Measurements from ENCODE around the gene CENPB. TPM values are rescaled to one million over a fixed set of nuclear protein-coding genes. Genes with fewer than 3 reads are reported as not detected.

The CENPB gene
- total RNA-seq, 2 experiments from 2014 or later = 25.1 to 25.3 TPM

DNA sequence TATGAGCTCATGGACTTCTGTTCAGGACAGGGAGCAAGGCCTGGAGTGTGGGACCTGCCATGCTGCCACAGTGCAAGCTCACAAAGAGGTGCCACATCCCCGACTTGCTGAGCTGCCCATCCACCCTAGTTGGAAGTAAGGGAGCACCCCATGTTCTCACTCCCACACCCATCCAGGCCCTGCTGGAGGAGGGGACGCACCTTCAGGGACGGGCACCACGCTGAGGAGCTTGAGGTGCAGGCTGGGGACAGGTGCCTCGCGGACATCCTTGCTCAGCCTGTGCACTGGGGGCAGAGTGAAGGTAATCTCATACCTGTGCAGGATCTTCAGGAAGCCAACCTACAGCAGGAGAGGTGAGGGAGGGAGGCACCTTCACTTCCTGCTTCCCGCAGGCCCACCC is 31.3 kb downstream of the CENPB start:
- DNase-seq (no peak), ATAC-seq (ENCODE audit: poor library complexity) (no peak)
- Histone ChIP-seq H3K4me3 (ENCODE audit: low read length) (no peak overlapping the region), H3K27me3 (ENCODE audit: control insufficient read depth in 1 of 2, insufficient read depth in 2 of 2, low read length in 2 of 2) (no peaks in the 10 kb centered on the region), H3K4me1 (ENCODE audit: insufficient read depth, low read length) (peaks cover 9% of the 10 kb centered on the region), H3K9me3 (ENCODE audit: control insufficient read depth in 1 of 2, insufficient read depth in 1 of 2, low read length in 2 of 2) (no peaks in the 10 kb centered on the region), H3K27ac (ENCODE audit: low read depth in 1 of 2, low read length in 2 of 2) (no peak overlapping the region), H3K36me3 (ENCODE audit: insufficient read depth, low read length) (peaks cover 8% of the 10 kb centered on the region)
- peaks cover 22% of the 10 kb centered on the region for H3K36me3 Mint-ChIP-seq (ENCODE audit: low read depth)
- ChIA-PET POLR2A (interaction anchor here (3.4 kb wide), 1 partner anchor 13 kb away, joined by 17 read pairs; the partner anchor contains the start of gene ADISSP), CTCF (interaction anchor here (1.4 kb wide), 1 partner anchor 100 kb away, joined by 5 read pairs; no protein-coding TSS in a partner anchor)
- TF ChIP-seq, protein P1, sequence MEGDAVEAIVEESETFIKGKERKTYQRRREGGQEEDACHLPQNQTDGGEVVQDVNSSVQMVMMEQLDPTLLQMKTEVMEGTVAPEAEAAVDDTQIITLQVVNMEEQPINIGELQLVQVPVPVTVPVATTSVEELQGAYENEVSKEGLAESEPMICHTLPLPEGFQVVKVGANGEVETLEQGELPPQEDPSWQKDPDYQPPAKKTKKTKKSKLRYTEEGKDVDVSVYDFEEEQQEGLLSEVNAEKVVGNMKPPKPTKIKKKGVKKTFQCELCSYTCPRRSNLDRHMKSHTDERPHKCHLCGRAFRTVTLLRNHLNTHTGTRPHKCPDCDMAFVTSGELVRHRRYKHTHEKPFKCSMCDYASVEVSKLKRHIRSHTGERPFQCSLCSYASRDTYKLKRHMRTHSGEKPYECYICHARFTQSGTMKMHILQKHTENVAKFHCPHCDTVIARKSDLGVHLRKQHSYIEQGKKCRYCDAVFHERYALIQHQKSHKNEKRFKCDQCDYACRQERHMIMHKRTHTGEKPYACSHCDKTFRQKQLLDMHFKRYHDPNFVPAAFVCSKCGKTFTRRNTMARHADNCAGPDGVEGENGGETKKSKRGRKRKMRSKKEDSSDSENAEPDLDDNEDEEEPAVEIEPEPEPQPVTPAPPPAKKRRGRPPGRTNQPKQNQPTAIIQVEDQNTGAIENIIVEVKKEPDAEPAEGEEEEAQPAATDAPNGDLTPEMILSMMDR (IDR thresholded peaks at IDR 0.05) = no peak
- intact Hi-C loops (cut with DNase I, micrococcal nuclease) = loop anchor here in 1 of 2 experiments (2.0 kb wide), 1 partner anchor 330 kb away; no protein-coding TSS in a partner anchor
- H3K4me3 Mint-ChIP-seq = no peak overlapping the region
- H3K27ac Mint-ChIP-seq = no peak overlapping the region
- H3K9me3 Mint-ChIP-seq = no peaks in the 10 kb centered on the region
- H3K4me1 Mint-ChIP-seq (ENCODE audit: low read depth) = peaks cover 14% of the 10 kb centered on the region
- H3K27me3 Mint-ChIP-seq = no peaks in the 10 kb centered on the region

DNA sequence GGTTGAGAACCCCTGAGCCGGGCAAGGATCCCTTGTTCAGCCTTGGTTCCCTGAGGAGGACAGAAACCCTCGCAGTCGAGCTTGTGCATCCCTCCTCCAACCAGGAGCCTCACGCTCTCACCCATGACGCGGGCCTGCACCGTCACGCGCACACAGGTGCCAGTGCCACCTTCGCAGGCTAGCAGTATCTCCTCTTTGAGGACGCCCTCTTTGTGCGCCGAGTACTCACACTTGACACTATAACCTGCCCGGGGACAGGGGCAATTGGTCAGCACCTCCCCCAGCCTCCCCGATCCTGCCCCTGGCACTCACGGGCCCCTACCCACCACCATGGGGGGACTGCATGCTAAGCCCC is 32.3 kb downstream of the CENPB start:
- TF ChIP-seq, protein P1 (IDR thresholded peaks at IDR 0.05) = no peak
- DNase-seq (no peak), ATAC-seq (ENCODE audit: poor library complexity) (no peak)
- CTCF ChIA-PET = interaction anchor here (1.4 kb wide), 1 partner anchor 101 kb away, joined by 5 read pairs; no protein-coding TSS in a partner anchor
- Mint-ChIP-seq H3K9me3 (no peaks in the 10 kb centered on the region), H3K4me1 (ENCODE audit: low read depth) (peaks cover 14% of the 10 kb centered on the region), H3K27ac (no peak overlapping the region), H3K36me3 (ENCODE audit: low read depth) (peaks cover 22% of the 10 kb centered on the region), H3K27me3 (no peaks in the 10 kb centered on the region), H3K4me3 (no peak overlapping the region)
- Histone ChIP-seq H3K27ac (ENCODE audit: low read depth in 1 of 2, low read length in 2 of 2) (no peak overlapping the region), H3K4me1 (ENCODE audit: insufficient read depth, low read length) (peaks cover 12% of the 10 kb centered on the region), H3K9me3 (ENCODE audit: control insufficient read depth in 1 of 2, insufficient read depth in 1 of 2, low read length in 2 of 2) (no peaks in the 10 kb centered on the region), H3K27me3 (ENCODE audit: control insufficient read depth in 1 of 2, insufficient read depth in 2 of 2, low read length in 2 of 2) (no peaks in the 10 kb centered on the region), H3K36me3 (ENCODE audit: insufficient read depth, low read length) (peaks cover 8% of the 10 kb centered on the region), H3K4me3 (ENCODE audit: low read length) (no peak overlapping the region)
- POLR2A ChIA-PET = interaction anchor here (3.4 kb wide), 1 partner anchor 14 kb away, joined by 17 read pairs; the partner anchor contains the start of gene ADISSP
- intact Hi-C loops (cut with DNase I, micrococcal nuclease) = loop anchor here in 1 of 2 experiments (2.0 to 5.0 kb wide), 2 partner anchors 263 to 331 kb away; partner anchors contain the start of gene RNF24

- no peaks in the 10 kb centered on the region for H3K27me3 Mint-ChIP-seq
- no peak overlapping the region for H3K4me3 ChIP-seq (ENCODE audit: low read length)
- peaks cover 8% of the 10 kb centered on the region for H3K36me3 ChIP-seq (ENCODE audit: insufficient read depth, low read length)
- DNase-seq (no peak), ATAC-seq (ENCODE audit: poor library complexity) (no peak)
- H3K9me3 ChIP-seq (ENCODE audit: control insufficient read depth in 1 of 2, insufficient read depth in 1 of 2, low read length in 2 of 2) = no peaks in the 10 kb centered on the region
- peaks cover 13% of the 10 kb centered on the region for H3K4me1 ChIP-seq (ENCODE audit: insufficient read depth, low read length)
- ChIA-PET POLR2A (interaction anchor here (0.7 to 3.4 kb wide), 5 partner anchors 12 to 101 kb away, joined by 3 to 17 read pairs (median 3); partner anchors contain the start of genes ADISSP and AP5S1), CTCF (interaction anchor here (0.6 to 3.5 kb wide), 8 partner anchors 14 to 101 kb away, joined by 3 to 25 read pairs (median 4); partner anchors contain the start of genes ADISSP, AP5S1, CENPB and SPEF1)
- peaks cover 14% of the 10 kb centered on the region for H3K4me1 Mint-ChIP-seq (ENCODE audit: low read depth)
- H3K36me3 Mint-ChIP-seq (ENCODE audit: low read depth) = peaks cover 22% of the 10 kb centered on the region
- H3K27ac ChIP-seq (ENCODE audit: low read depth in 1 of 2, low read length in 2 of 2) = no peak overlapping the region
- intact Hi-C loops (cut with DNase I, micrococcal nuclease) = loop anchor here (1.0 to 5.0 kb wide), 6 partner anchors 15 to 331 kb away; partner anchors contain the start of genes AP5S1 (in 1 of the 2) and RNF24 (in 1 of the 2)
- TF ChIP-seq, protein P1 (IDR thresholded peaks at IDR 0.05) = no peak
- H3K27ac Mint-ChIP-seq = peak overlapping the region; percentile 70
- H3K27me3 ChIP-seq (ENCODE audit: control insufficient read depth in 1 of 2, insufficient read depth in 2 of 2, low read length in 2 of 2) = peaks cover 0 to 3% of the 10 kb centered on the region in 2 experiments
- no peaks in the 10 kb centered on the region for H3K9me3 Mint-ChIP-seq
- no peak overlapping the region for H3K4me3 Mint-ChIP-seq
Measured at GRCh38 chr20:3753501-3754275, 32.9 kb downstream of the CENPB start.
